AML-193 (cell line): ENCODE measurements around the gene HMOX1.
"Not testable (repeated sequence)": the region's sequence is repeated elsewhere in the genome, so short reads cannot be mapped to it uniquely, and the experiment has no call there.

Experiments used
- DNase-seq, 2 experiments: peaks; one replicate each; lab custom pipeline; 2025; lab: John Stamatoyannopoulos, UW

The HMOX1 gene

DNA sequence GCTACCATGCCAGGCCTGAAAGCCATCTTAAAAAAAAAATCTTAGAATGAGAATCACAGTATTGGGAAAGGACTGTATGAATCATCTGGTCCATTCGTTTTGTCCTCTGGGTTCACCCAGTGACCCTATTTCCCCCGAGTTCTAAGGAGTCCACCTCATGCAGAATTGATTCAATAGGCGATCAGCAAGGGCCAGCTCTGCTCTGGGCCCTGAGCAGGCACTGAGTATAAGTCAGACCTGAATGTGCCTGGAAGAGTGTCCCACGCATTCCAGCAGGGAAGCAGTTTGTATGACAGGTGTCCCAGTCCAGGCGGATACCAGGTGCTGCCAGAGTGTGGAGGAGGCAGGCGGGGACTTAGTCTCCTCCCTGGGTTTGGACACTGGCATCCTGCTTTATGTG lies 883 bp upstream of the HMOX1 start:
- DNase-seq = no peak

DNA sequence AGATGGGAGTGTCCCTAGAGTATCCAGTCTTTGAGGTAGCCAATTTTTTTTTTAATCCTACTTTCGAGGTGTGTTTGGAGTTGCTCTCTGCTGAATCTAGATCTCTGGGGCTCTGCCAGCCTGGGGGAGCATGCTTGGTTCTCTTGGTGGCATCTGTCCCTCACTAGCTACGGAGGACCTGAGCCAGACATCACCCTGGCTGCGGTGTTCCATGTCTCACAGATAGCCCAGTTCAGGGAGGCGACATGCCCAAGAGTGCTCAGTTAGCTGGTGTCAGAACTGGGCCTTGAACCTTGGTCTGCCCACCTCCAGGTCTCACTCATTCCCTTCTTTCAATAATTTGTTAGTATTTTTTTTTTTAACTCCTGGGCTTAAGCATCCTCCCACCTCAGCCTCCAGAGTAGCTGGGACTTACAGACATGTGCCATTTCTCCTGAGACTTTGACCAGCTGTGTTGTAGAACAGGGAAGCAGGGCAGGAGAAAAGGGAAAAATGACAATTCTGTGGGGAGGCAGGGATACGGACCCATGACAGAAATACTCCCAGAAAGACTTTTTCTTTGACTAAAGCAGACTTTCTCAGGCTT lies 621 bp downstream of the HMOX1 start:
- DNase-seq = no peak

DNA sequence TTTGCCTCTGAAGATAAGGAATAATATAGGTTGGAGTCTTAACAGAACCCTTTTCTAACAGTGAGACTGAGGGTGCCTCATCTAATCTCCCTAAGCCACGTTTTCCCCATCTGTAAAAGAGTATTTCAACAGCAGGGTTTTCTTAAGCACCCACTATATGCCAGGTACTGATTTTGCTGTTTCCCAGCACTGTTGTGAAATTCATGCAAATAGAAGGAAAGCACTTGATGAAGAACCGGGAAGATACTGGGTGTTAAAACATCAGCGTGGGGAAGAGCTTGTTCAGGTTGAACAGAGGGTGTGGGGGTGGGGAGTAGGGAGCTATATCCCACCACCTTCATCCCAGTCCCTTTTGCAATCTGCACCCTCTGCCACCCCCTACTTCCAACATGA lies 2.8 kb downstream of the HMOX1 start:
- no peak for DNase-seq

DNA sequence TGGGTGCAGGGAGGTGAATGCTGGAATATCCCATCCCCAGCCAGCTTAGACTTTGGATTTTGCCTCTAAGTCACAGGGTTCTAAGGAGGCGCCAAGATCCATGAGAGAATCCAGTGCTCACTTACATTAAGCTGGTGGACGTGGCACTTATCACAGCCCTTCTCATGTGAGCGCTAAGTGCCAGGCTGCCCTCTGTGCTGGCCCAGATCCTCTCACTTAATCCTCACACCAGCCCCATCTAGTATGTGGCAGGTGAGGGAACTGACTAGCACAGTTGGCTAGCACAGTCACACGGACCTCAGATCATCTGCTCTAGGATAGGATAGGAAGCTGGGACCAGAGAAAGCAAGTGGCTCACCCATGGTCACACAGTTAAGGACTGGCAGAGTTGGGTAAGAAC lies 3.6 kb downstream of the HMOX1 start:
- DNase-seq = no peak

DNA sequence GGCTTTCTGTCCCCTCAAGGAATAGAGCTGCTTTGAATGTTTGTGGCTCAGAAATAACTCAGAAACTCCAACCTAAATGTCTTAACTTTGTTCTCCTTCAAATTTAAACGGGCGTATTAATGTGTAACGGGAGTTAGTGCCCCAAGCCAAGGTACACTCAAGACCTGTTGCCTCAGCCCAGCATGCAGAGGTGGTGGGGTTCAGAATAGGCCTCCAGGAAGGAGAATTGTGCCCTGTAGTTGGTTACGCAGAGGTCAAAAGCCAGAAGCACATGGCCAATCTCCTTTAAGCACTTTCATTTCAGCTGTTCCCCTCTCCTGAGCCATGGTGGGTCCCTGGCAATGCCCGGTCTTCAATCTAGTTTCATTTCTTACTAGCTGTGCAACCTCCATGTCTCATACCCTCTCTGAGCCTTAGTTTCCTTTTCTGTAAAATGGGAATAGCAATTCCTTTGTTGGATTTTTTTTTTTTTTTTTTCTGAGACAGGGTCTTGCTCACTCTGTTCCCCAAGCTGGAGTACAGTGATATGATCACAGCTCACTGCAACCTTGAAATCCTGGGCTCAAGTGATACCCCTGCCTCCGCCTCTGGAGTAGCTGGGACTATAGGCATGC lies 4.2 kb downstream of the HMOX1 start:
- DNase-seq = no peak

DNA sequence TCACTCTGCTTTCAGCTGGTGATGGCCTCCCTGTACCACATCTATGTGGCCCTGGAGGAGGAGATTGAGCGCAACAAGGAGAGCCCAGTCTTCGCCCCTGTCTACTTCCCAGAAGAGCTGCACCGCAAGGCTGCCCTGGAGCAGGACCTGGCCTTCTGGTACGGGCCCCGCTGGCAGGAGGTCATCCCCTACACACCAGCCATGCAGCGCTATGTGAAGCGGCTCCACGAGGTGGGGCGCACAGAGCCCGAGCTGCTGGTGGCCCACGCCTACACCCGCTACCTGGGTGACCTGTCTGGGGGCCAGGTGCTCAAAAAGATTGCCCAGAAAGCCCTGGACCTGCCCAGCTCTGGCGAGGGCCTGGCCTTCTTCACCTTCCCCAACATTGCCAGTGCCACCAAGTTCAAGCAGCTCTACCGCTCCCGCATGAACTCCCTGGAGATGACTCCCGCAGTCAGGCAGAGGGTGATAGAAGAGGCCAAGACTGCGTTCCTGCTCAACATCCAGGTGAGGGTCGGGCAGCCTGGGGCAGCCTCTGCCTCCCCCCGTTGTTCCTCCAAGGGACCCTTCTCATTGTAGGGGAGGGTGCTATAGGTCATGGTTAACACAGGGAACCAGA lies 5.9 kb downstream of the HMOX1 start:
- no peak for DNase-seq

DNA sequence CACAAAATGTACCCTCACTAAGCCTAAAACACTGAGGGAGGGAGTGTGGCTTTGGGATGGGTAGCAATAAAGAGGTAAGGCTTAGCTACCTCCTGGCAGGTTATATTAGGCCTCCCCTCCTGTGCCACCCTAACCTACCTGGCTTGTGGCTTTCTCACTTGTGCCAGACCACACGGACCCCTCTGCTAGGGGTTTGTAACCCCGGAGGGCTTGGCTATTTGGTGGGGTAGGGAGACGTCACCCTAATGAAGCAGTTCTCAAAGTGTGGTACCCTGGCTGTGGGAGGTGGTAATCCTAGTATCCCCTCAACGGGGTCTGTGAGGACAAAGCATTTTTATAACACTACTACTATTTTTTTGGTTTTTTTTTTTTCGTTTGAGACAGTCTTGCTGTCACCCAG lies 10.0 kb downstream of the HMOX1 start:
- no peak for DNase-seq

DNA sequence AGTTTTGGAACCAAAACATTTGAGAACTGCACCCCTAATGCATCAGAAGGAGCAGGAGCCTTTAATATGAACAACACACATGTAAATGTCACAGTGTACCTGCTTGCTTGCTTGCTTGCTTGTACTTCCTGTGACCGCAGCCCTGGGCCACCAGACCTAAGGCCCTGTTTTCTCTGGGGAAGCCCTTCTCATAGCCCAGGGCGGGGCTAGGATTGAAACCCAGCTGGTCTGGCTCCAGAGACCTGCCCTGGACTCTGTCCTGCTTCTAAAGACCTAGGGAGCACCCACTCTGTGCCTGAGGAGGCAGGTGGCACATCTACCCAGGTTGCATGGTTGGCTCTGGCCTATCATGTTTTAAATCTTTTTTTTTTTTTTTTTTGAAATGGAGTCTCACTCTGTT lies 11.5 kb downstream of the HMOX1 start:
- no peak for DNase-seq

DNA sequence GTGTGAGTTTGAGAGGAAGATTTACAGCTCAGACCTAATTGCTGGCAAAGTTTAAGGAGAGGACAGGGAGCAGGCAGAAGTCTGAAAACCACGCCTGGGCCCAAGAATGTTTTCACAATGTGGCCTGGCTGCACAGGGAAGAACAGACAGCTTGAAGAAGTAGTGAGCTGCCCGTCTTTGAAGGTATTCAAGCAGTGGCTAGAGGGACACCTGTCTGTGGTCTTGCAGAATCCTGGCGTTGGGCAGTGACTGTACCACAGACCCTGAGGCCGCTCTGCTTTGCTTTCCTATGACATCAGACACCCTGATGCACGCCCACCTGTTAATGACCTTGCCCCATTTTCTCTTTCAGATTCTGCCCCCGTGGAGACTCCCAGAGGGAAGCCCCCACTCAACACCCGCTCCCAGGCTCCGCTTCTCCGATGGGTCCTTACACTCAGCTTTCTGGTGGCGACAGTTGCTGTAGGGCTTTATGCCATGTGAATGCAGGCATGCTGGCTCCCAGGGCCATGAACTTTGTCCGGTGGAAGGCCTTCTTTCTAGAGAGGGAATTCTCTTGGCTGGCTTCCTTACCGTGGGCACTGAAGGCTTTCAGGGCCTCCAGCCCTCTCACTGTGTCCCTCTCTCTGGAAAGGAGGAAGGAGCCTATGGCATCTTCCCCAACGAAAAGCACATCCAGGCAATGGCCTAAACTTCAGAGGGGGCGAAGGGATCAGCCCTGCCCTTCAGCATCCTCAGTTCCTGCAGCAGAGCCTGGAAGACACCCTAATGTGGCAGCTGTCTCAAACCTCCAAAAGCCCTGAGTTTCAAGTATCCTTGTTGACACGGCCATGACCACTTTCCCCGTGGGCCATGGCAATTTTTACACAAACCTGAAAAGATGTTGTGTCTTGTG lies 12.5 kb downstream of the HMOX1 start:
- no peak for DNase-seq

DNA sequence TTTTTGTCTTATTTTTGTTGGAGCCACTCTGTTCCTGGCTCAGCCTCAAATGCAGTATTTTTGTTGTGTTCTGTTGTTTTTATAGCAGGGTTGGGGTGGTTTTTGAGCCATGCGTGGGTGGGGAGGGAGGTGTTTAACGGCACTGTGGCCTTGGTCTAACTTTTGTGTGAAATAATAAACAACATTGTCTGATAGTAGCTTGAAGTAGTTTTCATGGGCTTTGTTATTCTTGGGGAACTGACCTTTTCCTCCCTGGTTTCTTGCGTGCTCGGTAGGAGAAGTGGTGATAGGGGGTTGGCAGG lies 13.1 kb downstream of the HMOX1 start:
- no peak for DNase-seq

DNA sequence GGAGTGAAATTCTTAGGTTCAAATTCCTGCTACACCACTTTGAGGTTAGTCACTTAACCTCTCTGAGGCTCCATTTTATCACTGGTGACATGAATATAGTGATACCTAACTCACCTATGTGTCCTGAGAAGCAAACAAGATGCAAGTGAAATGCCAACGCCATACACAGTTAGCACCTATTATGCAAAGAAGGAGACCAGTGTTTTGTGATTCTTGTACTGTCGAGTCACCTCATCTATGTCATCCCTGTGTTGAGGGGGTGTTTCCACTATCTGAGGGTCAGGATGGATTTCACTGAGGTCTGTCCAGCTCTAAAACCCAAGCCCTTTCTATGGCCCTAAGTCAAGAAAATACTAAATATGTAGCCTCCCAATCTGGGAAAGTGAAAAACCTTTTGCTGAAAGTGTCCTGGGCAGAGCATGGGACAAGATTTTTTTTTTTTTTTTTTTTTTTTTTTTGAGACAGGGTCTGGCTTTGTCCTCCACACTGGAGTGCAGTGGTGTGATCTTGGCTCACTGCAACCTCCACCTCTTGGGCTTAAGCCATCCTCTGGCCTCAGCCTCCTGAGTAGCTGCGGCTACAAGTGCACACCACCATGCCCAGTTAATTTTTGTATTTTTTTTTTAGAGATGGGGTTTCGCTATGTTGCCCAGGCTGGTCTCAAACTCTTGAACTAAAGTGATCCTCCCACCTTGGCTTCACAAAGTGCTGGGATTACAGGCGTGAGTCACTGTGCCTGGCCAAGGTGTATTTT lies 14.1 kb downstream of the HMOX1 start:
- no peak for DNase-seq

DNA sequence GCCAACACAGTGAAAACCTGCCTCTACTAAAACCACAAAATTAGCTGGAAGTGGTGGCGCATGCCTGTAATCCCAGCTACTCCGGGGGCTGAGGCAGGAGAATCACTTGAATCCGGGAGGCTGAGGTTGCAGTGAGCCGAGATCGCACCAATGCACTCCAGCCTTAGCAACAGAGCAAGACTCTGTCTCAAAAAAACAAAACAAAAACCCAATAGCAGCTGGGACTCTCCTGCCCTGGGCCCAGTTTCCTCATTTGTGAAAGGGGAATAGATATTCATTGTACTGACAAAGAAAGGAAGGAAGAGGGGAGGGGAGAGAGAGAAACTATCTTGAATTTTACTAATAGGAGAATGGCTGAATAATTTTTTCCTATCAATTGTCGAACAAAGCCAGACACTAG lies 15.7 kb downstream of the HMOX1 start:
- DNase-seq = not testable (repeated sequence)

DNA sequence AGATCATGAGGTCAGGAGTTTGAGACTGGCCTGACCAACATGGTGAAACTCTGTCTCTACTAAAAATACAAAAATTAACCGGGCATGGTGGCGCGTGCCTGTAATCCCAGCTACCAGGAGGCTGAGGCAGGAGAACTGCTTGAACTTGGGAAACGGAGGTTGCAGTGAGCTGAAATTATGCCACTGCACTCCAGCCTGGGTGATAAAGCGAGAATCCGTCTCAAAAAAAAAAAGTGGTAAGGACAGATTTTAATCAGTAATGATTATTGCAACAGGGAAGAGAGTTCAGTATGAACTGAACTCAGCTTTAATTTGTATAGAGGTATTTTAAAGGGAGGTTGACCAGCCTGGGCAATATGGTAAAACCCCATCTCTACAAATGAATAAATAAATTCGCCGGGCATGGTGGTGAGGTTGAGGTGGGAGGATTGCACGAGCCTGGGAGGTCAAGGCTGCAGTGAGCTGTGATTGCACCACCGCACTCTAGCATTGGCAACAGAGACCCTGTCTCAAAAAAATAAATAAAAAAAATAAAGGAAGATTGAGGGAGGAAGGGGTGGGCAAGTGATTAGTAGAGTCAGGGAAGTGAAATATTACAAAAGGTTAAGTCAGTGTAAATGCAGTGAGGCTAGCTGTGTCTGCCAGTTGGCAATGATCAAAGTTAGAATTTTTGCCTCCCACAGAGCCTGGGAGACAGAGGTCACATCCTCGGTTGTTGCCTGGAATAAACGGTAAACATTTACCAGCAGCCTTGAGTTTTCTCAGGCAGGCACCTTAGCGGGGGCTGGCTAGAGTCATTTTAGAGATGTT lies 16.4 kb downstream of the HMOX1 start:
- DNase-seq = no peak

DNA sequence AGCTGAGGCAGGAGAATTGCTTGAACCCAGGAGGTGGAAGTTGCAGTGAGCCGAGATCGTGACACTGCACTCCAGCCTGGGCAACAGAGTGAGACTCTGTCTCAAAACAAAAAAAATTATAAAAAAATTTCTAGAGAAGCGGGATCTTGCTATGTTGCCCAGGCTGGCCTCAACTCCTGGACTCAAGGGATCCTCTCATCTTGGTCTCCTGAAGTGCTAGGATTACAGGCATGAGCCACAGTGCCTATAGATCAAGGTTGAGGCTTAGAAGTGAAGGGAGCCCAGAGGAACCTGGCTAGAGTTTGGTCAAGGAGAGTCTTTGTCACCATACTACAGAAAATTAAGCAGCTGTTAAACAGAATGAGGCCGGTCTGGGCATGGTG lies 17.7 kb downstream of the HMOX1 start:
- no peak for DNase-seq

DNA sequence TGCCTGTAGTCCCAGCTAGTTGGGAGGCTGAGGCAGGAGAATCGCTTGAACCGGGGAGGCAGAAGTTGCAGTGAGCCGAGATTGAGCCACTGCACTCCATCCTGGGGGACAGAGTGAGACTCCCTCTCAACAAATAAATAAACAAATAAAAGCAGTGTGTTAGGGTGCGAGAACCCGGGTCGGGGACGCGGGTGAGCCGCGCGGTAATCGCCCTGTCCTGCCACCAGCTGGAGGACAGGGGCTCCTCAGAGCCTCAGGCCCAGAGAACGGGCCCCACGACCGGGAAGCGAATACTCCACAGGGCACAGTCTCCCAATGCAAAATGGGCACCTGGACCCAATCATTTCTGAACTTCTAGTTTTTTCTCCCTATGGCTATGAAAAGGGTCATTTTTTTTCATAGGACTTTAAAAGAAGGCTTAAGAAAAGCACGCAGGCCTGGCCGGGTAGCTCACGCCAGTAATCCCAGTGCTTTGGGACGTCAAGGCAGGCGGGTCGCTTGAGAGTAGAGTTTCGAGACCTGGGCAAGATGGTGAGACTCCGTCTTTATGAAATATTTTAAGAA lies 18.3 kb downstream of the HMOX1 start:
- peak in 1 of 2 experiments; percentile 20 for DNase-seq

DNA sequence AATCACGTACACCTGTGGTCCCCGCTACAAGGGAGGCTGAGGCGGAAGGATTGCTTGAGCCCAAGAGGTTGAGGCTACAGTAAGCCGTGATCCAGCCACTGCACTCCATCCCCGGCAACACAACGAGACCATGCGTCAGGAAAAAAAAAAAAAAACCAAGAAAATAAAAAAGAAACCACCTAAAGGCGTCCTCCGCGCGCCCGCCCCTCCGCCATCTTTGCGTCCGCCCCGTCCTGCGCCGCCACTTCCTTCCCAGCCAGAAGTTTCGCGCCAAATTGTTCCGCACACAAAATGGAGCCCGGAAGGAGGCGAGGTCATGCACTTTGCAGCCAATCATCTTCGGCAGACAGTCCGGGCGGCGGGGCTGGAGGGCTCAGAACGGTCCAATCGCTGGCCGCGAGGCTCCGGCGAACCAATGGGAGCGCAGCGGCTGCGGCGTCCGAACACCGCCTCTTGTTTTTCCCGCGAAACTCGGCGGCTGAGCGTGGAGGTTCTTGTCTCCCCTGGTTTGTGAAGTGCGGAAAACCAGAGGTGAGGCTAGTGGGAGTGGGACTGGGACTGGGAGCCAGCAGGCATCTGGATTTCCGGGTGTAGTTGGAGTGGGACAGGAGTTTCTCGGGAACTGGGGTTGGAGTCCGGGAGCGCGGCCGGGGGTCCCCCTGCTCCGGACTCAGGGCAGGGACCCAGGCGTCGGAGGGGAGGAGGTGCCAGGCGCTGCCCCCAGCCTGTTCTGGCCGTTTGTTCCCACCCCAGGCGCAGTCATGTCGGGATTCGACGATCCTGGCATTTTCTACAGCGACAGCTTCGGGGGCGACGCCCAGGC lies 19.0 kb downstream of the HMOX1 start, which contains the start of gene MCM5:
MCM5 (plus strand) TSS at position 463 of the 823 bp plus-strand sequence; CDS start at position 762, 299 bp downstream.
- peak; percentile 96 to 97 for DNase-seq

DNA sequence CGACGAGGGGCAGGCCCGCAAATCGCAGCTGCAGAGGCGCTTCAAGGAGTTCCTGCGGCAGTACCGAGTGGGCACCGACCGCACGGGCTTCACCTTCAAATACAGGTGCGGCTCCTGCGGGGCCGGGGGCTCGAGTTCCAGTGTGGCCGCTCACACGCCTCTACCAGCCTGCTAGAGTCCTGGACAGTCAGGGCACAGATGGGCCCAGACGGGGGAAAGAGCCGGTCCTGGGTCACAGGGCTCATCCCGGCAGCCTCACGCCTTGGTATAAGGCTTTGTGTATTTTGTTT lies 19.6 kb downstream of the HMOX1 start:
- no peak for DNase-seq

DNA sequence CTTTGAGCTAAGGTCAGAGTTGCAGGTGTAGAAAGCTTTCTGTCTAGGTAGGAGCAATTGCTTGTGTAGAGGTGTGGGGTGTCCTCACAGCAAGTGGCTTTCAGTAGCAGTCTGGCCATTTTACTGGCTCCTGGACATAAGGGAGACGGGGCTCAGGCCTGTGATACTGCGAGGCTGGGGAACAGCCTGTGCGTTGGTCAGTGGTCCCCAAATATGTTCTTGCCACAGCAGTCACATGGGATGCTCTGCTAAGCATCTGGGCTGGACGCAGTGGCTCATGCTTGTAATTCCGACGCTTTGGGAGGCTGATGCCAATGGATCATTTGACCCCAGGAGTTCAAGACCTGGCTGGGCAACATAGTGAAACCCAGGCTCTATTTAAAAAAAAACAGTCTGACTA lies 21.0 kb downstream of the HMOX1 start:
- DNase-seq = no peak

DNA sequence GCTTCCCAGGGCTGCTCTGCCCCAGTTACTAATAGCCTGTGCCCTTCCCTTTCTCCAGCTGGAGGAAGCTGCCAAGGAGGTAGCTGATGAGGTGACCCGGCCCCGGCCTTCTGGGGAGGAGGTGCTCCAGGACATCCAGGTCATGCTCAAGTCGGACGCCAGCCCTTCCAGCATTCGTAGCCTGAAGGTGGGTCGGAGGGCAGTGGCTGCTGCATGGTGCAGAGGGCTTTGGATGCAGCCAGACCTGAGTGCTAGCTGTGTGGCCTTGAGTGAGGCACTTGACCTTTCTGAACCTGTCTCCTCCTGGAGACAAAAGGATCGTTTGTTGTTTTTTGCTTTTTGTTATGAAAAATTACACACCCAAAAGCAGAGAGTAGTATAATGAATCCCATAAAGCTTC lies 22.5 kb downstream of the HMOX1 start:
- DNase-seq = no peak

DNA sequence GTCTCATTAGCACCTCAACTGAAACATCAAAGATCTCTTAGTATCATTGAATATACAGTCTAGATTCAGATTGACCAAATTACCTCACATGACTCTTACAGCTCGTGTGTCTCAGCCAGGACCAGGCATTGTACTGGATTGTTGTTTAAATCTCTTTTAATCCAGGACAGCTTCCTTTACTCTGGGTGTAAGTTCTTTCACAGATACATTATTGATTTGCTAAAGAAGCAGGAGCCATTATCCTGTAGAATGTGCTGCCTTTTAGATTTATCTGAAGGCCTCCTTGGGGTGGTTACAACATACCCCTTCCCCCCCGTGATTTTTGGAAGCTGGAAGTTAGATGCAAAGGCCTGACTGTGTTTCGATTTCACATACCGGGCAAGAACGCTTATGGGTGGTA lies 23.3 kb downstream of the HMOX1 start:
- DNase-seq = no peak
